ENCODE data around the gene P2RX1. TPM values are rescaled to one million over a fixed set of nuclear protein-coding genes. Genes with fewer than 3 reads are reported as not detected.

Gene P2RX1
- total RNA-seq, 4 donors from 2014 or later, result 1.2 to 13.0 (median 2.1) TPM

GRCh38 chr17:3959295-3959899, 43.1 kb upstream of the P2RX1 start:
- WGBS, 2 donors, result 12 to 36% methylated on average over 3 to 4 of the region's 15 CpGs
- Histone ChIP-seq H3K36me3 (no peaks in the 10 kb centered on the region), H3K4me3 (no peak overlapping the region), H3K27ac (peak overlapping the region in 2 of 4 donors; percentile 51 to 64), H3K4me1 (peaks cover 20 to 77% (median 22%) of the 10 kb centered on the region in 3 donors), H3K27me3 (peaks cover 3 to 33% (median 6%) of the 10 kb centered on the region in 4 donors), H3K9me3 (no peaks in the 10 kb centered on the region)
- intact Hi-C loops (cut with DNase I), result no loop called here
- no peak for DNase-seq
- TF ChIP-seq CTCF (IDR thresholded peaks at IDR 0.05) (no peak), POLR2A (IDR thresholded peaks at IDR 0.05) (no peak)

- WGBS, 2 donors, result 65 to 84% methylated on average over 12 to 16 of the region's 18 CpGs
- intact Hi-C loops (cut with DNase I), result no loop called here
- no peak overlapping the region for H3K4me3 ChIP-seq
- DNase-seq, result no peak
- no peak for TF ChIP-seq CTCF (IDR thresholded peaks at IDR 0.05)
- TF ChIP-seq POLR2A (IDR thresholded peaks at IDR 0.05), result no peak
- H3K27me3 ChIP-seq, result peaks cover 0 to 18% (median 3%) of the 10 kb centered on the region in 4 donors
- H3K36me3 ChIP-seq, result no peaks in the 10 kb centered on the region
- peak overlapping the region in 2 of 4 donors; percentile 9 to 46 for H3K27ac ChIP-seq
- H3K4me1 ChIP-seq, result peaks cover 9 to 63% (median 22%) of the 10 kb centered on the region in 3 donors
- H3K9me3 ChIP-seq, result no peaks in the 10 kb centered on the region
Measured at GRCh38 chr17:3957735-3958599, 41.7 kb upstream of the P2RX1 start.

- intact Hi-C loops (cut with DNase I), result no loop called here
- TF ChIP-seq POLR2A (IDR thresholded peaks at IDR 0.05) (no peak), CTCF (IDR thresholded peaks at IDR 0.05) (no peak)
- Histone ChIP-seq H3K27ac (no peak overlapping the region), H3K27me3 (peaks cover 0 to 9% (median 0%) of the 10 kb centered on the region in 4 donors), H3K36me3 (no peaks in the 10 kb centered on the region), H3K9me3 (no peaks in the 10 kb centered on the region), H3K4me3 (no peak overlapping the region), H3K4me1 (peaks cover 9 to 53% (median 22%) of the 10 kb centered on the region in 3 donors)
- WGBS, 2 donors, result 90 to 97% methylated on average over 12 of the region's 12 CpGs
- DNase-seq, result no peak
Measured at GRCh38 chr17:3956983-3957382, 40.7 kb upstream of the P2RX1 start.

- WGBS, 2 donors, result 63 to 68% methylated on average over 6 to 12 of the region's 15 CpGs
- intact Hi-C loops (cut with DNase I), result no loop called here
Measured at GRCh38 chr17:3956327-3956957, 40.2 kb upstream of the P2RX1 start.

More at GRCh38 chr17:3956327-3956957, 40.2 kb upstream of the P2RX1 start:
- no peak for DNase-seq
- Histone ChIP-seq H3K4me3 (no peak overlapping the region), H3K27ac (no peak overlapping the region), H3K27me3 (peaks cover 0 to 3% (median 0%) of the 10 kb centered on the region in 4 donors), H3K36me3 (no peaks in the 10 kb centered on the region), H3K4me1 (peaks cover 9 to 48% (median 22%) of the 10 kb centered on the region in 3 donors), H3K9me3 (no peaks in the 10 kb centered on the region)
- TF ChIP-seq CTCF (IDR thresholded peaks at IDR 0.05), result no peak
- TF ChIP-seq POLR2A (IDR thresholded peaks at IDR 0.05), result no peak

All from esophagus squamous epithelium (tissue), 5 donors.